A673 (cell line): ENCODE measurements around the gene DNMBP.

Experiments used
- EZH2 ChIP-seq: fragments of 200-600 bp; sonication (generic); IDR thresholded peaks from 2 replicates; pipeline ENCODE4 v1.6.1; 2017; ENCODE audit warnings: borderline replicate concordance, low read depth, mild to moderate bottlenecking, mixed read lengths, antibody characterized with exemption, low read length; ENCODE audit not compliant: poor library complexity, severe bottlenecking
- TF ChIP-seq, protein P1 (sequence below): fragments of 300-800, 200-600 bp; sonication (generic); conservative IDR thresholded peaks from 2 replicates; pipeline ENCODE4 v1.5.1; 2017; ENCODE audit warnings: low read depth, mild to moderate bottlenecking, antibody characterized with exemption, low read length, moderate library complexity, mixed read lengths

DNA sequence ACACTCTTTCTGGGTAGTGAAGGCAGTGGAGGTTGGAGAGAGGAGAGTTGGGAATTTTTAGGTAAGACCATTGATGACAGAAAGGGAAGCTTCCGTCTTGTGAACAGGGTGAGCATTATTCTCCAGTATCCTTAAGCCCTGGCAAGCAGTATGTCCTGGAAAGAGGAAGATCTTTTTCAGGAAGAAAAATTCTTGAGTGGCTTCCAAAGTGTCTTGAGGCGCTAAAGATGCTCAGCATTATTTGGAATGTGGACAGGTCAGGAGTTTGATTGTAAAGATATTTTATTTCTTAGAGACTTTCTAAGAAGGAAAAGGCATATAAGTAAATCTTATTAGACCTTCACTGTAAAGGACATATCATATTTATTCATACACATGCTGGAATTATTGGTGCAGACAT is 173.0 kb downstream of the DNMBP start:
- TF ChIP-seq, protein P1, sequence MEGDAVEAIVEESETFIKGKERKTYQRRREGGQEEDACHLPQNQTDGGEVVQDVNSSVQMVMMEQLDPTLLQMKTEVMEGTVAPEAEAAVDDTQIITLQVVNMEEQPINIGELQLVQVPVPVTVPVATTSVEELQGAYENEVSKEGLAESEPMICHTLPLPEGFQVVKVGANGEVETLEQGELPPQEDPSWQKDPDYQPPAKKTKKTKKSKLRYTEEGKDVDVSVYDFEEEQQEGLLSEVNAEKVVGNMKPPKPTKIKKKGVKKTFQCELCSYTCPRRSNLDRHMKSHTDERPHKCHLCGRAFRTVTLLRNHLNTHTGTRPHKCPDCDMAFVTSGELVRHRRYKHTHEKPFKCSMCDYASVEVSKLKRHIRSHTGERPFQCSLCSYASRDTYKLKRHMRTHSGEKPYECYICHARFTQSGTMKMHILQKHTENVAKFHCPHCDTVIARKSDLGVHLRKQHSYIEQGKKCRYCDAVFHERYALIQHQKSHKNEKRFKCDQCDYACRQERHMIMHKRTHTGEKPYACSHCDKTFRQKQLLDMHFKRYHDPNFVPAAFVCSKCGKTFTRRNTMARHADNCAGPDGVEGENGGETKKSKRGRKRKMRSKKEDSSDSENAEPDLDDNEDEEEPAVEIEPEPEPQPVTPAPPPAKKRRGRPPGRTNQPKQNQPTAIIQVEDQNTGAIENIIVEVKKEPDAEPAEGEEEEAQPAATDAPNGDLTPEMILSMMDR, result no peak
- no peak for TF ChIP-seq EZH2
